Measurements from ENCODE around the gene SHKBP1. TPM values are rescaled to one million over a fixed set of nuclear protein-coding genes. Genes with fewer than 3 reads are reported as not detected.

Gene SHKBP1
- total RNA-seq, 4 donors from 2014 or later: 33.3 to 52.1 (median 42.9) TPM

- TF ChIP-seq CTCF (IDR thresholded peaks at IDR 0.05) (no peak), POLR2A (IDR thresholded peaks at IDR 0.05) (no peak)
- no peak overlapping the region for H3K27ac ChIP-seq
- peaks cover 16 to 25% of the 10 kb centered on the region in 2 donors for H3K36me3 ChIP-seq
- no peak for DNase-seq
- no peak overlapping the region for H3K4me3 ChIP-seq (replicated peaks in 1 of 3)
- H3K9me3 ChIP-seq: no peaks in the 10 kb centered on the region
- WGBS, 2 donors: 95 to 99% methylated on average over 12 to 13 of the region's 13 CpGs
- H3K4me1 ChIP-seq: peaks cover 6 to 10% of the 10 kb centered on the region in 2 donors
- H3K27me3 ChIP-seq: no peaks in the 10 kb centered on the region
- intact Hi-C loops (cut with DNase I): no loop called here
These were observed 3.9 kb downstream of the SHKBP1 start for GRCh38 chr19:40580619-40581018.

- intact Hi-C loops (cut with DNase I): no loop called here
- WGBS, 2 donors: 96 to 97% methylated on average over 5 of the region's 5 CpGs
- no peak for DNase-seq
- no peak overlapping the region for H3K4me3 ChIP-seq (replicated peaks in 1 of 3)
- no peaks in the 10 kb centered on the region for H3K9me3 ChIP-seq
- no peak for TF ChIP-seq CTCF (IDR thresholded peaks at IDR 0.05)
- no peak for TF ChIP-seq POLR2A (IDR thresholded peaks at IDR 0.05)
- no peaks in the 10 kb centered on the region for H3K27me3 ChIP-seq
- H3K36me3 ChIP-seq: peaks cover 16 to 25% of the 10 kb centered on the region in 2 donors
- peaks cover 6 to 10% of the 10 kb centered on the region in 2 donors for H3K4me1 ChIP-seq
- H3K27ac ChIP-seq: no peak overlapping the region
These were observed 4.9 kb downstream of the SHKBP1 start for GRCh38 chr19:40581531-40581930.

GRCh38 chr19:40582467-40582866 lies 5.8 kb downstream of the SHKBP1 start:
- peaks cover 16 to 25% of the 10 kb centered on the region in 2 donors for H3K36me3 ChIP-seq
- intact Hi-C loops (cut with DNase I): no loop called here
- TF ChIP-seq POLR2A (IDR thresholded peaks at IDR 0.05) (no peak), CTCF (IDR thresholded peaks at IDR 0.05) (no peak)
- H3K4me3 ChIP-seq (replicated peaks in 1 of 3): no peak overlapping the region
- DNase-seq: no peak
- no peaks in the 10 kb centered on the region for H3K27me3 ChIP-seq
- no peaks in the 10 kb centered on the region for H3K9me3 ChIP-seq
- peaks cover 2 to 7% of the 10 kb centered on the region in 2 donors for H3K4me1 ChIP-seq
- WGBS, 2 donors: 97% methylated on average over 2 of the region's 2 CpGs
- no peak overlapping the region for H3K27ac ChIP-seq

GRCh38 chr19:40583283-40583682 lies 6.6 kb downstream of the SHKBP1 start:
- H3K4me3 ChIP-seq (replicated peaks in 1 of 3): no peak overlapping the region
- H3K9me3 ChIP-seq: no peaks in the 10 kb centered on the region
- H3K4me1 ChIP-seq: no peaks in the 10 kb centered on the region
- no peak overlapping the region for H3K27ac ChIP-seq
- no peak for TF ChIP-seq POLR2A (IDR thresholded peaks at IDR 0.05)
- TF ChIP-seq CTCF (IDR thresholded peaks at IDR 0.05): no peak
- WGBS, 2 donors: 85 to 90% methylated on average over 4 to 14 of the region's 14 CpGs
- peaks cover 16 to 25% of the 10 kb centered on the region in 2 donors for H3K36me3 ChIP-seq
- H3K27me3 ChIP-seq: no peaks in the 10 kb centered on the region
- intact Hi-C loops (cut with DNase I): no loop called here
- no peak for DNase-seq

GRCh38 chr19:40584007-40584406 lies 7.3 kb downstream of the SHKBP1 start:
- no peaks in the 10 kb centered on the region for H3K27me3 ChIP-seq
- no peak overlapping the region for H3K4me3 ChIP-seq (replicated peaks in 1 of 3)
- 95% methylated on average over 5 of the region's 5 CpGs for WGBS, 2 donors
- H3K4me1 ChIP-seq: no peaks in the 10 kb centered on the region
- no peak overlapping the region for H3K27ac ChIP-seq
- no peak for DNase-seq
- intact Hi-C loops (cut with DNase I): no loop called here
- peaks cover 16 to 25% of the 10 kb centered on the region in 2 donors for H3K36me3 ChIP-seq
- no peaks in the 10 kb centered on the region for H3K9me3 ChIP-seq
- no peak for TF ChIP-seq CTCF (IDR thresholded peaks at IDR 0.05)
- TF ChIP-seq POLR2A (IDR thresholded peaks at IDR 0.05): no peak
